Measurements from ENCODE around the gene KRT2. TPM values are rescaled to one million over a fixed set of nuclear protein-coding genes. Genes with fewer than 3 reads are reported as not detected.

The KRT2 gene
- total and polyA plus RNA-seq, 2 of the 8 experiments (the other 6 are each of a cell fraction or from before 2014, with no cell fraction given), result not detected

DNA sequence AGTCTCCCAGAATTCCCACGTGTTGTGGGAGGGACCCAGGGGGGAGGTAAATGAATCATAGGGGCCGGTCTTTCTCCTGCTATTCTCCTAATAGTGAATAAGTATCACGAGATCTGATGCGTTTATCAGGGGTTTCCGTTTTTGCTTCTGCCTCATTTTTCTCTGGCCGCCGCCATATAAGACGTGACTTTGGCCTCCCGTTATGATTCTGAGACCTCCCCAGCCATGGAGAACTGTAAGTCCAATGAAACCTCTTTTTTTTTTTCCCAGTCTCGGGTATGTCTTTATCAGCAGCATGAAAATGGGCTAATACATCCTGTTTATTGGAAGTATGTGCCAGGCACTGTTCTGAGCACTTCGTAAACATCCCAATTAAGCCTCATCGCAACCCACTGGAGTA lies 51.5 kb downstream of the KRT2 start:
- Histone ChIP-seq H3K18ac (ENCODE audit: extremely low read depth, low read length) (no peak overlapping the region), H3K79me2 (ENCODE audit: control insufficient read depth in 1 of 2, insufficient read depth in 2 of 2, low read length in 2 of 2) (no peaks in the 10 kb centered on the region), H2BK5ac (ENCODE audit: low read depth, low read length) (no peak overlapping the region), H4K20me1 (replicated peaks in 1 of 2; ENCODE audit: control insufficient read depth in 1 of 2, insufficient read depth in 2 of 2, low read length in 2 of 2) (no peaks in the 10 kb centered on the region), H4K8ac (ENCODE audit: extremely low read depth, insufficient read depth, low read length) (no peak overlapping the region), H3K23me2 (ENCODE audit: low read depth, low read length) (no peaks in the 10 kb centered on the region; the same call in 1 of the 2 replicates), H3K23ac (ENCODE audit: insufficient read length) (no peak overlapping the region), H3K79me1 (ENCODE audit: low read depth, low read length) (no peaks in the 10 kb centered on the region), H3K9ac (replicated peaks in 1 of 4; ENCODE audit: extremely low read depth in 1 of 4, low read depth in 3 of 4, low read length in 3 of 4) (no peak overlapping the region), H2BK20ac (ENCODE audit: low read length) (no peak overlapping the region), H2AFZ (ENCODE audit: low read length) (no peak overlapping the region), H3K27me3 (replicated peaks in 1 of 4; ENCODE audit: control insufficient read depth in 3 of 4, extremely low read depth in 1 of 4, insufficient read depth in 3 of 4, low read length in 3 of 4) (peaks cover 0 to 6% (median under 1%) of the 10 kb centered on the region in 4 experiments; a peak in 5 of 7 replicates), H3K9me3 (ENCODE audit: insufficient read depth in 2 of 2, low read depth in 1 of 2, low read length in 1 of 2) (no peaks in the 10 kb centered on the region; a peak in 2 of 4 replicates), H2BK120ac (replicated peaks; ENCODE audit: low read depth, low read length) (no peak overlapping the region), H4K5ac (ENCODE audit: insufficient read length, low read depth, low read length) (no peak overlapping the region), H3K4me1 (replicated peaks in 1 of 4; ENCODE audit: control insufficient read depth in 3 of 4, insufficient read depth in 4 of 4, low read length in 3 of 4) (no peaks in the 10 kb centered on the region), H3K56ac (replicated peaks; ENCODE audit: insufficient read length, low read depth, low read length) (no peak overlapping the region), H3K27ac (ENCODE audit: low read depth, low read length) (no peak overlapping the region), H3K14ac (ENCODE audit: insufficient read length) (no peak overlapping the region), H4K91ac (replicated peaks; ENCODE audit: insufficient read length, low read length) (no peak overlapping the region), H2BK12ac (ENCODE audit: low read depth, low read length) (no peak overlapping the region), H3K4me3 (ENCODE audit: extremely low read depth in 1 of 4, insufficient read depth in 2 of 4, low read depth in 3 of 4, low read length in 4 of 4) (no peak overlapping the region), H2AK5ac (ENCODE audit: low read depth, low read length) (no peak overlapping the region), H3K4ac (replicated peaks; ENCODE audit: insufficient read length, low read depth, low read length) (no peak overlapping the region), H3K36me3 (ENCODE audit: control insufficient read depth in 2 of 4, insufficient read depth in 4 of 4, low read length in 3 of 4) (no peaks in the 10 kb centered on the region), H3K4me2 (ENCODE audit: insufficient read depth in 1 of 2, low read depth in 2 of 2, low read length in 2 of 2) (no peak overlapping the region; a peak in 1 of 4 replicates), H2BK15ac (ENCODE audit: low read length) (no peak overlapping the region)
- DNase-seq (ENCODE audit: low read depth in 1 of 2, low spot score in 2 of 2), result no peak
- no peak for FAIRE-seq
- 91% methylated on average over 9 of the region's 12 CpGs; no CpG with 5 or more reads in 1 of the 2 experiments for WGBS, 2 experiments (ENCODE audit: extremely low coverage in 1 of 2, insufficient coverage in 1 of 2, insufficient read length in 1 of 2, insufficient replicate concordance in 2 of 2, low coverage in 1 of 2, low lambda C conversion rate in 2 of 2, missing lambda C conversion rate in 1 of 2)
- POLR2A ChIA-PET (ENCODE audit: partially characterized antibody), result no interaction called here
- CTCF ChIA-PET (ENCODE audit: partially characterized antibody), result interaction anchor here (1.0 to 23.2 kb wide), 6 partner anchors 12 to 275 kb away, joined by 3 to 502 read pairs (median 4); no protein-coding TSS in a partner anchor
- TF ChIP-seq BACH1 (IDR thresholded peaks at IDR 0.05; ENCODE audit: low read length), result no peak
- no peak for TF ChIP-seq TAF1 (IDR thresholded peaks at IDR 0.05; ENCODE audit: low read depth, low read length)
- TF ChIP-seq MAFK (IDR thresholded peaks at IDR 0.05; ENCODE audit: low read depth, low read length), result no peak
- no peak for TF ChIP-seq CREB1 (IDR thresholded peaks at IDR 0.05)
- TF ChIP-seq, protein P1, sequence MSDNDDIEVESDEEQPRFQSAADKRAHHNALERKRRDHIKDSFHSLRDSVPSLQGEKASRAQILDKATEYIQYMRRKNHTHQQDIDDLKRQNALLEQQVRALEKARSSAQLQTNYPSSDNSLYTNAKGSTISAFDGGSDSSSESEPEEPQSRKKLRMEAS (IDR thresholded peaks at IDR 0.05), result no peak
- no peak for TF ChIP-seq CTBP2 (IDR thresholded peaks at IDR 0.05; ENCODE audit: borderline replicate concordance, insufficient read depth, insufficient read length, low read length)
- TF ChIP-seq KDM4A (IDR thresholded peaks at IDR 0.05; ENCODE audit: low read depth, low read length, severe bottlenecking), result no peak
